ENCODE results near the gene PPRC1.

The PPRC1 gene

GRCh38 chr10:102132563-102133372 is at the start of gene PPRC1:
Gene PPRC1, plus strand, starts transcription at chr10:102133040. Its CDS starts 29 bp downstream, at chr10:102133069.
- DNase-seq (ENCODE audit: low read depth), result peak; percentile 94

- DNase-seq (ENCODE audit: low read depth), result no peak
Measured at GRCh38 chr10:102083541-102083940, 49.3 kb upstream of the PPRC1 start.

GRCh38 chr10:102085336-102085735 is 47.5 kb upstream of the PPRC1 start:
- no peak for DNase-seq (ENCODE audit: low read depth)

GRCh38 chr10:102086196-102086595 is 46.6 kb upstream of the PPRC1 start:
- no peak for DNase-seq (ENCODE audit: low read depth)

- no peak for DNase-seq (ENCODE audit: low read depth)
Measured at GRCh38 chr10:102090772-102091171, 42.1 kb upstream of the PPRC1 start.

- no peak for DNase-seq (ENCODE audit: low read depth)
Measured at GRCh38 chr10:102096449-102096848, 36.4 kb upstream of the PPRC1 start.

- no peak for DNase-seq (ENCODE audit: low read depth)
Measured at GRCh38 chr10:102101152-102101551, 31.7 kb upstream of the PPRC1 start.

GRCh38 chr10:102102421-102102820 is 30.4 kb upstream of the PPRC1 start:
- DNase-seq (ENCODE audit: low read depth), result no peak

GRCh38 chr10:102106998-102107397 is 25.8 kb upstream of the PPRC1 start:
- DNase-seq (ENCODE audit: low read depth), result no peak

GRCh38 chr10:102109166-102110116 is 23.4 kb upstream of the PPRC1 start:
- no peak for DNase-seq (ENCODE audit: low read depth)

GRCh38 chr10:102111276-102111675 is 21.6 kb upstream of the PPRC1 start:
- no peak for DNase-seq (ENCODE audit: low read depth)

GRCh38 chr10:102112210-102112817 is 20.5 kb upstream of the PPRC1 start:
- no peak for DNase-seq (ENCODE audit: low read depth)

GRCh38 chr10:102113261-102113955 is 19.4 kb upstream of the PPRC1 start:
- DNase-seq (ENCODE audit: low read depth), result no peak

- no peak for DNase-seq (ENCODE audit: low read depth)
Measured at GRCh38 chr10:102113956-102114857, 18.6 kb upstream of the PPRC1 start.

- DNase-seq (ENCODE audit: low read depth), result peak; percentile 81
Measured at GRCh38 chr10:102114861-102115618, 17.8 kb upstream of the PPRC1 start.

- DNase-seq (ENCODE audit: low read depth), result no peak
Measured at GRCh38 chr10:102115775-102116174, 17.1 kb upstream of the PPRC1 start.

GRCh38 chr10:102116656-102117055 is 16.2 kb upstream of the PPRC1 start:
- DNase-seq (ENCODE audit: low read depth), result no peak

GRCh38 chr10:102117391-102118159 is 15.3 kb upstream of the PPRC1 start:
- DNase-seq (ENCODE audit: low read depth), result no peak

GRCh38 chr10:102118867-102119266 is 14.0 kb upstream of the PPRC1 start:
- no peak for DNase-seq (ENCODE audit: low read depth)
